ENCODE measurements around the gene XRN2. TPM values are rescaled to one million over a fixed set of nuclear protein-coding genes. Genes with fewer than 3 reads are reported as not detected.

Gene XRN2
- total and polyA plus RNA-seq, 12 donors = 12.9 to 89.6 (median 65.5) TPM

DNA sequence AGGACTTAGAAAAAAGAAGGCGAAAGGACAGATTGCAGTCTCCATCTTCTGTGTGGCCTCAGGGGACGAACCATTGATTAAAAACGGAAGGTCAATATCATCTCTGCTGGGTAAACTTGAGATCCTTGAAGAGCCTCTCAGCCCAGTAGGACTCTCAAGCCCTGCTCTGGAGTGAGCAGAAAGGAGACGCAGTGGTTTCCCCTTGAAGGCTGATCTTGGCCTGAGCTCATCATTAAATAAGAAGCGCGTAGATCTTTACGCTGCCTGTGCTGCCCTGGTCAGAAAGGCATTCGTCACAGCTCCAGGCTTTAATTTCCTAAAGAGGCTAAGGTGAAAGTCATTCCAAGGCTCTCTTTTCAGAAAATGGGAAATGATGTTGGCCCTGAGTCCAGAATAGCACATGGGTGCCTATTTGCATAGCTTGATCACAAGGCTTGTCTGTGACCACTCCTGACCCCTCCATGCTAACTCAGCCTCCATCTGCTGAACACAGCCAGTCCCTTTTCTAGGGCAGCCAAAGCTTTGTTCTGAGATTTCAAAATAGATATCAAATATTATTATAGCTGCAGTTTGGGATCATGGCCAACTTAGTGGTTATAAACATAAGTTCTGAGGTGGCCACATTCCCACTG is 29.3 kb upstream of the XRN2 start:
- no peaks in the 10 kb centered on the region for H3K9me3 ChIP-seq (replicated peaks in 1 of 3)
- no peaks in the 10 kb centered on the region for H3K4me1 ChIP-seq (replicated peaks in 1 of 2)
- H3K36me3 ChIP-seq (replicated peaks in 1 of 2) = no peaks in the 10 kb centered on the region
- H3K4me3 ChIP-seq = no peak overlapping the region
- DNase-seq = no peak
- no peaks in the 10 kb centered on the region for H3K27me3 ChIP-seq
- intact Hi-C loops (cut with DNase I) = no loop called here
- H3K27ac ChIP-seq = no peak overlapping the region
- TF ChIP-seq POLR2A (IDR thresholded peaks at IDR 0.05) = no peak
- TF ChIP-seq, protein P1, sequence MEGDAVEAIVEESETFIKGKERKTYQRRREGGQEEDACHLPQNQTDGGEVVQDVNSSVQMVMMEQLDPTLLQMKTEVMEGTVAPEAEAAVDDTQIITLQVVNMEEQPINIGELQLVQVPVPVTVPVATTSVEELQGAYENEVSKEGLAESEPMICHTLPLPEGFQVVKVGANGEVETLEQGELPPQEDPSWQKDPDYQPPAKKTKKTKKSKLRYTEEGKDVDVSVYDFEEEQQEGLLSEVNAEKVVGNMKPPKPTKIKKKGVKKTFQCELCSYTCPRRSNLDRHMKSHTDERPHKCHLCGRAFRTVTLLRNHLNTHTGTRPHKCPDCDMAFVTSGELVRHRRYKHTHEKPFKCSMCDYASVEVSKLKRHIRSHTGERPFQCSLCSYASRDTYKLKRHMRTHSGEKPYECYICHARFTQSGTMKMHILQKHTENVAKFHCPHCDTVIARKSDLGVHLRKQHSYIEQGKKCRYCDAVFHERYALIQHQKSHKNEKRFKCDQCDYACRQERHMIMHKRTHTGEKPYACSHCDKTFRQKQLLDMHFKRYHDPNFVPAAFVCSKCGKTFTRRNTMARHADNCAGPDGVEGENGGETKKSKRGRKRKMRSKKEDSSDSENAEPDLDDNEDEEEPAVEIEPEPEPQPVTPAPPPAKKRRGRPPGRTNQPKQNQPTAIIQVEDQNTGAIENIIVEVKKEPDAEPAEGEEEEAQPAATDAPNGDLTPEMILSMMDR (IDR thresholded peaks at IDR 0.05) = no peak
- 62 to 79% (median 74%) methylated on average over 8 of the region's 8 CpGs for WGBS, 4 donors

DNA sequence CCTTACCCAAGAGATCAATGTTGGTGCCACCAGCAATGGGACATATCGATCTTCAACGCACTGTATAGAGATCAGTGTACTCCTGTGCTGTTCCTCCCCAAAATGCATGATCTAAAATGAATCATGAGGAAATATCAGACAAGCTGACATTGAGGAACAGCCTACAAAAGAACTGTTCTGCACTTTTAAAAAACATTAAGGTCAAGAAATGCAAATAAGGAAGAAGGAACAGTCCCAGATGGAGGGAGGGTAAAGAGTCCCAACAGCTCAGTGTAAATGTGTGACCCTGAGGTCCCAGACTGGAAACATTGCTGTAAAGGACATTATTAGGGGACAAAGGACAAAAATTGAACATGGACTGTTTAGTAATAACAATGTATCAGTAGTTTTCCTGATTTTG is 24.3 kb upstream of the XRN2 start:
- Histone ChIP-seq H3K27me3 (no peaks in the 10 kb centered on the region), H3K27ac (no peak overlapping the region), H3K4me1 (replicated peaks in 1 of 2) (no peaks in the 10 kb centered on the region), H3K36me3 (replicated peaks in 1 of 2) (no peaks in the 10 kb centered on the region), H3K9me3 (replicated peaks in 1 of 3) (no peaks in the 10 kb centered on the region), H3K4me3 (no peak overlapping the region)
- TF ChIP-seq, protein P1 (IDR thresholded peaks at IDR 0.05) = no peak
- TF ChIP-seq POLR2A (IDR thresholded peaks at IDR 0.05) = no peak
- intact Hi-C loops (cut with DNase I) = no loop called here
- no peak for DNase-seq
- WGBS, 4 donors = 94 to 100% (median 95%) methylated on average over 2 of the region's 2 CpGs

DNA sequence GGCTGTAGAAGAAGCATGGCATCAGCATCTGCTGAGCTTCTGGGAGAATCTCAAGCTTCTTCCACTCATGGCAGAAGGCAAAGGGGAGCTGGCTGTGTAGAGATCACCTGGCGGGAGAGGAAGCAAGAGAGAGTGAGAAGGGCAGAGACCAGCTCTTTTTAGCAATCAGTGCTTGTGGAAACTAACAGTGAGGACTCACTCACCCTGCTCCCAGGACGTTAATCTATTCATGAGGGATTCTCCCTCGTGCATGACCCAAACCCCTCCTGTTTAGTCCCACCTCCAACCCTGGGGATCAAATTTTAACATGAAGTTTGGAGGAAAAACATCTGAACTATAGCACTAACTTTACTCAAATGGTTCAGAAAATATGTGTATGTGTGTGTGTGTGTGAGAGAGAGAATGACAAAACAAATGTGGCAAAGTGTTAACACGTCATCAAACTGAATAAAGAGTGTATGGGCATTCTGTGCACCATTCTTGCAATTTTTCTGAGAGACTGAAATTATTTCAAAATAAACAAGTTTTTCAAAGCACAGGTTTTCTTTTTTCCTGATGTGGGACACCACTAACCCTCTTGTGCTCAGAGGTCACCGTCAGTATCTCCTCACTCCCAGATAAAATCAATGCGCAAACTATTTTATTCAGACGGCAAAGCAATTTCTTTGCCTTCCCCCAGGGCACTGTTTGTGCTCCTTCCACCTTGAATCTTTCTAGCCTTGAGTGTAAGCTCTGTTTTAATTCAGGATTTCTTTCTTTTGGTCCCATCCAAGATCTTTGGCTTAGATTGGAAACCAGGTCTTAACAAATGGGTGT is 23.2 kb upstream of the XRN2 start:
- no peak overlapping the region for H3K4me3 ChIP-seq
- TF ChIP-seq, protein P1 (IDR thresholded peaks at IDR 0.05) = no peak
- no peak for TF ChIP-seq POLR2A (IDR thresholded peaks at IDR 0.05)
- DNase-seq = no peak
- H3K36me3 ChIP-seq (replicated peaks in 1 of 2) = no peaks in the 10 kb centered on the region
- 50 to 58% (median 56%) methylated on average over 7 of the region's 7 CpGs for WGBS, 4 donors
- H3K27ac ChIP-seq = no peak overlapping the region
- H3K9me3 ChIP-seq (replicated peaks in 1 of 3) = no peaks in the 10 kb centered on the region
- H3K27me3 ChIP-seq = no peaks in the 10 kb centered on the region
- intact Hi-C loops (cut with DNase I) = no loop called here
- no peaks in the 10 kb centered on the region for H3K4me1 ChIP-seq (replicated peaks in 1 of 2)

DNA sequence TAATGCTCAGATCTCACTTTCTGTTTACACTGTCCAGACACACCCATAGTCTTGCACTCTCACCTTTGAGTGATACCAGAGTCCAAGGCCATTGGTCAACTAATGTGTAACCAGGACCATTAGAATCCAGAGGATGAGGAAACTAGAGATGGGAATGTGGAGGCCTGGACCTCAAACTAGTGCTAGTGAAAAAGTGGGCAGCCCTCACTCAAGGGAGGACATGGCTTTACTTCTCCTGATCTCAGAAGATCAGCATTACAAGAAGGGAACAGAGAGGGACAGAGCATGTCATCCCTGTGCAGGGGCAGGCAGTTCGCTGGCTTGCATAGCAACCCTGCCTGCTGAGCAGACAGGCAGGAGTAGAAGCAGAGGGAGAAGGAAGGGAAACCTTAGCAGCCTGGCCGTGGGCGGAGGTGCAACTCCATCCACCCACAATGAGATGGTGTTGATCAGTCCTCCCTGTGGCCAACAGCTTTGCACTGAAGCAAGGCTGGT is 22.6 kb upstream of the XRN2 start:
- Histone ChIP-seq H3K36me3 (replicated peaks in 1 of 2) (no peaks in the 10 kb centered on the region), H3K4me1 (replicated peaks in 1 of 2) (no peaks in the 10 kb centered on the region), H3K9me3 (replicated peaks in 1 of 3) (no peaks in the 10 kb centered on the region), H3K27ac (no peak overlapping the region), H3K27me3 (no peaks in the 10 kb centered on the region), H3K4me3 (no peak overlapping the region)
- TF ChIP-seq, protein P1 (IDR thresholded peaks at IDR 0.05) = no peak
- TF ChIP-seq POLR2A (IDR thresholded peaks at IDR 0.05) = no peak
- 60 to 68% (median 63%) methylated on average over 3 of the region's 3 CpGs for WGBS, 4 donors
- DNase-seq = no peak
- intact Hi-C loops (cut with DNase I) = no loop called here

All from adrenal gland (tissue), 12 donors.